Endodermal cell (in vitro differentiated cells): Measurements from ENCODE around the gene SMAGP. TPM values are rescaled to one million over a fixed set of nuclear protein-coding genes. Genes with fewer than 3 reads are reported as not detected.

ENCODE experiments used
- DNase-seq: peaks from one replicate; pipeline ENCODE4 v3.0.0-alpha.2; 2017
- H3K27ac ChIP-seq: 2 replicates; pipeline ENCODE4 v1.5.1; 2013; ENCODE audit warnings: mild to moderate bottlenecking, low read depth, low read length, moderate library complexity
- H3K27me3 ChIP-seq: 2 replicates; pipeline ENCODE4 v1.6.1; 2013; ENCODE audit warnings: mild to moderate bottlenecking, low read length, moderate library complexity; ENCODE audit not compliant: insufficient read depth, control insufficient read depth, poor library complexity, severe bottlenecking
- H3K36me3 ChIP-seq: 2 replicates; pipeline ENCODE4 v1.7.0; 2013; ENCODE audit warnings: mild to moderate bottlenecking, low read length, moderate library complexity; ENCODE audit not compliant: control insufficient read depth, insufficient read depth
- H3K4me1 ChIP-seq: one replicate; pipeline ENCODE4 v1.7.0; 2013; ENCODE audit warnings: low read length; ENCODE audit not compliant: control insufficient read depth, insufficient read depth
- H3K4me3 ChIP-seq: 2 replicates; pipeline ENCODE4 v1.5.1; 2013; ENCODE audit warnings: mild to moderate bottlenecking, low read length, moderate library complexity
- H3K9ac ChIP-seq: 2 replicates; pipeline ENCODE4 v1.6.1; 2013; ENCODE audit warnings: mild to moderate bottlenecking, low read length, moderate library complexity; ENCODE audit not compliant: poor library complexity, severe bottlenecking; ENCODE audit errors: extremely low read depth
- H3K9me3 ChIP-seq: 2 replicates; pipeline ENCODE4 v1.6.1; 2013; ENCODE audit warnings: mild to moderate bottlenecking, low read length, moderate library complexity; ENCODE audit not compliant: control insufficient read depth
- H3K27ac Mint-ChIP-seq: 2 replicates; pipeline ENCODE4 v1.8.0; 2020; ENCODE audit warnings: mixed read lengths
- H3K27me3 Mint-ChIP-seq: 2 replicates; pipeline ENCODE4 v1.8.0; 2021; ENCODE audit warnings: mild to moderate bottlenecking, mixed read lengths; ENCODE audit not compliant: insufficient read depth
- H3K36me3 Mint-ChIP-seq: 2 replicates; pipeline ENCODE4 v1.8.0; 2020; ENCODE audit warnings: low read depth, mixed read lengths
- H3K4me1 Mint-ChIP-seq: 2 replicates; pipeline ENCODE4 v1.8.0; 2020; ENCODE audit warnings: mixed read lengths
- H3K4me3 Mint-ChIP-seq: 2 replicates; pipeline ENCODE4 v1.8.0; 2020; ENCODE audit warnings: mild to moderate bottlenecking, moderate library complexity, mixed read lengths
- H3K9me3 Mint-ChIP-seq: 2 replicates; pipeline ENCODE4 v1.8.0; 2020; ENCODE audit warnings: mild to moderate bottlenecking, mixed read lengths
- CTCF ChIP-seq: fragments of 200-600 bp; sonication (generic); conservative IDR thresholded peaks from 2 replicates; pipeline ENCODE4 v1.5.0; 2021; ENCODE audit warnings: antibody characterized with exemption, mild to moderate bottlenecking
- WGBS, 2 experiments: methylation state at CpG; one replicate each; pipeline versions ENCODE4 v1.1.5 to v1.1.7; 2013; ENCODE audit warnings: missing lambda C conversion rate in 2 of 2, mixed read lengths in 1 of 2; ENCODE audit not compliant: insufficient coverage in 1 of 2, insufficient read length in 1 of 2; 5-methylcytosine and 5-hydroxymethylcytosine counted together
- total RNA-seq, 2 donors: library from RNA; stranded (reverse); fragmentation: NEBNext Ultra II Directional in 1 of 2; extraction: Animal tissue kit (Norgen Biotek cat#: 25700) in 1 of 2; gene quantifications; 2 replicates in 1 of 2; 3 replicates in 1 of 2; pipeline ENCODE4 v1.2.1, GENCODE V29; 2021

SMAGP gene
- total RNA-seq, 2 donors from 2014 or later = 43.5 to 61.2 TPM

- Mint-ChIP-seq H3K36me3 (peaks cover 24% of the 10 kb centered on the region), H3K4me1 (no peaks in the 10 kb centered on the region), H3K4me3 (no peak overlapping the region), H3K27me3 (no peaks in the 10 kb centered on the region), H3K27ac (no peak overlapping the region), H3K9me3 (peaks cover 6% of the 10 kb centered on the region)
- no peak for TF ChIP-seq CTCF
- H3K9me3 ChIP-seq = no peaks in the 10 kb centered on the region
- H3K36me3 ChIP-seq = no peaks in the 10 kb centered on the region
- H3K27me3 ChIP-seq = no peaks in the 10 kb centered on the region
- WGBS, 2 experiments = 96 to 97% methylated on average over 8 to 9 of the region's 9 CpGs
- no peak overlapping the region for H3K27ac ChIP-seq
- H3K4me3 ChIP-seq = no peak overlapping the region
- no peaks in the 10 kb centered on the region for H3K4me1 ChIP-seq
- no peak for DNase-seq
- no peak overlapping the region for H3K9ac ChIP-seq
These were observed 69.4 kb downstream of the SMAGP start for GRCh38 chr12:51200806-51201205.

GRCh38 chr12:51200156-51200555, 70.1 kb downstream of the SMAGP start:
- H3K9me3 Mint-ChIP-seq = peaks cover 6% of the 10 kb centered on the region
- H3K27me3 Mint-ChIP-seq = no peaks in the 10 kb centered on the region

GRCh38 chr12:51199366-51199945, 70.8 kb downstream of the SMAGP start:
- H3K27ac ChIP-seq = no peak overlapping the region
- no peak for DNase-seq
- no peaks in the 10 kb centered on the region for H3K27me3 ChIP-seq
- Mint-ChIP-seq H3K27ac (no peak overlapping the region), H3K27me3 (no peaks in the 10 kb centered on the region), H3K36me3 (peaks cover 20% of the 10 kb centered on the region), H3K4me3 (no peak overlapping the region), H3K9me3 (peaks cover 6% of the 10 kb centered on the region), H3K4me1 (no peaks in the 10 kb centered on the region)
- H3K4me3 ChIP-seq = no peak overlapping the region
- no peaks in the 10 kb centered on the region for H3K4me1 ChIP-seq
- no peaks in the 10 kb centered on the region for H3K9me3 ChIP-seq
- WGBS, 2 experiments = 91 to 93% methylated on average over 9 to 10 of the region's 10 CpGs
- TF ChIP-seq CTCF = no peak
- H3K9ac ChIP-seq = no peak overlapping the region
- H3K36me3 ChIP-seq = no peaks in the 10 kb centered on the region

More at GRCh38 chr12:51200156-51200555, 70.1 kb downstream of the SMAGP start:
- no peak overlapping the region for H3K9ac ChIP-seq
- Mint-ChIP-seq H3K27ac (no peak overlapping the region), H3K4me3 (no peak overlapping the region), H3K4me1 (no peaks in the 10 kb centered on the region), H3K36me3 (peaks cover 21% of the 10 kb centered on the region)
- no peaks in the 10 kb centered on the region for H3K4me1 ChIP-seq
- WGBS, 2 experiments = 95 to 98% methylated on average over 5 to 7 of the region's 7 CpGs
- H3K27ac ChIP-seq = no peak overlapping the region
- DNase-seq = no peak
- H3K27me3 ChIP-seq = no peaks in the 10 kb centered on the region
- H3K36me3 ChIP-seq = no peaks in the 10 kb centered on the region
- no peak for TF ChIP-seq CTCF
- H3K4me3 ChIP-seq = no peak overlapping the region
- H3K9me3 ChIP-seq = no peaks in the 10 kb centered on the region
